ENCODE results near the gene MYO5A.
A peak's percentile ranks its signal among the peaks of the same experiment; 100 is the strongest.

Gene MYO5A

DNA sequence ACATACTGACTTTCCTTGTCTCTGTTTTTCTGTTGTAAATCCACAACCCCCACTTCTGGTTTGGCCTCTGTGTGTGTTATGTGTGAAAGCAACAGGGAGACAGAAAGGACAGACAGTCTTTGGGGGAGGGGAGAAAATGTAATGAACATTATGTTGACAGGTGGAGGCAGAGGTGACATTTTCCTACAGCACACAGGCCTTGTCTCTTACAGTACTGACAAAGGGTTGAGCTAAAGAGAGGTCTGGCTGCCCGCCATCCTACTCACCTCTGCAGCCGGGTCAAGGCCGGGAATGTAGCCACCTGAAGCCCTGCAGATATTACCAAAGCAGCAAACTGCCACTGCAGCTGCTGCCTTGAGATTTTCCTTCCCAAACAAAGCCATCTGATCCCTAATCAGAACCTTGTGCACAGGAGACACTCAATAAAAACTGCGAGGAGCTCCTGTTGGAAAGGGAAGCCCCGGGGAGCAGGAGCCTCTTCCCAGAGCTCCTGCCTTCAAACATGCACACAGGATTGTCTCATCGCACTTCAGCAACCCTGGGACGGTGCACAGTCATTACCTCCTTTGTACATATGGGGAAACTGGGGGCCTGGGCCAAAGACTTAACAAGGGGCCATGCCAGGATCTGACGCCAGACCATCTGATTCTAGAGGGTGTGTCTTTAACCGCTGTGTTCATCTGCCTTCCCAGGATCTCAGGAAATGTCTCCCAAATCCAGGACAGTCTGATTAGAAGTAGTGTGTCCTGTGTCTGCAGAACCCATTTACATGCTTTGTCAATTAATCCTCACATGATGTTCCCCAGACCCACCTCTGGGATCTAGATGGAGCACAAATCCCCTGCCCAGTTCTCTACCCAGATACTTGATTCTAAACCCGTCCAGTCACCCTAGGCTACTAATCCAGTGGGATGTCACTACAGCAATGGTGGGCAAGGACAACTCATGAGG, 247.3 kb downstream of the MYO5A start:
- no peak for DNase-seq

DNA sequence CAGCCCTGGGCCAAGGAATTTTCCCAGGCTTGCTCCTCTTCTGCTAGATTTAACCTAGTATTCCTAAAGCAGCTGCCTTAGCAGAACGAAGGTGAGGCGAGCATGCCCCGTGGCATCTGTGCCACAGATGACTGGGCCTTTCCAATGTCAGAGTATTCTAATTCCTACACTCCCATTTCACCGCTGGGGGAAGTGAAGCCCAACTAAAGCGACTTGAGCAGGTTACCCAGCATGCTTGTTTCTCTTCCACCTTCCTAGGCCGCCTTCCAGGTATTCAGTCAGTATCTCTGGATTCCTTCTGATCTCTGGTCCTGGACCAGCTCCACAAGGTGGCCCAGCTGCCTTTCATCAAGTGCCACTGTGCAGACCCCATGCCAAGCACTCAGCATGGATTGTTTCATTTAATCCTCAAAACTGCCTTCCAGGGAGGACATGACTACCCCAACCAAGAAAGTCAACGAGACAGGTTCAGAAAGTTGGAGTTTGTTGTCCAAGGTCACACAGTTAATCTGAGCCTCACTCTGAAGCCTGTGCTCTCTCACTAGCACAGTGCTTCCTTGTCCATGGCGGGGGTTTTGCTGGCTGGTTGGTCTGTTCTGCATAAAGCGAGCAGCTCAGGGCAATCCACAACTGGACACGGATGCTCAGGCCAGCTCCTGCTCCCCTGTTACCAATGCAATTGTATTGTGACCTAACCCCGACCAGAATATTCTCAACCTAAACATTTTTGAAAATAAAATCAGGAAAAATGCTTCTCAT, 248.2 kb downstream of the MYO5A start:
- DNase-seq, result no peak

DNA sequence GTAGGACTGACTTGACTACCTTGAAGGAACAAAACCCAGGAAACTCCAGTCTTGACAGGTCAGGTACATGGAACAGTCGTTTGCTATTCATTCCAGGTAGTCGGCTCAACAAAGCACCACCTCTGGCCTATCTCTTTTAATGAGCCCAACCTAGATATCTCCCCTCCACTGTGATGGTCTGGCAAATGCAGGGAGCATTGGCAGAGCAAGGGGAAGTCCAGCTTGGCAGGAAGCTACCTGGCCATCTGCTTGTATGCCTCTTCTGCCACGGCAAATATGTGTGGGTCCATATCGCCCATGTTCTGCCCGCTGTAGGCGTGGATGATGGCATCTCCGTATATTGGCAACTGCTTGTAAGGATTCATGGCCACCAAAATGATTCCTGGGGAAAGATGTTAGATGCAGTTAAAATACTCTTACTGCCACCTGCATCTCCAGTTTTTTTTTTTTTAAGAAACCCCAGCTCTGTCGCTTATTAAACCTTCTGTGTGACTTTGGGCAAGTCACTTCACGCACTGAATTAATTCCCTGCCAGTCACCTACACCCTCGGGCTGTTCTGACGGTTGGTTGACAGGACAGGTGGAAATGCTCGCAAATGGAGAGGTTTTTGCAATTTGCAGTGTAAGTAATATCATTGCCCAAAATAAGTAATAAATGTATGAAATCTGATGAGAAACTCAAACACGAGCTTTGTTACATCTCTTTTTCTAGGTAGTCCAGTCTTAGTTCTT, 249.9 kb downstream of the MYO5A start:
- DNase-seq, result no peak

DNA sequence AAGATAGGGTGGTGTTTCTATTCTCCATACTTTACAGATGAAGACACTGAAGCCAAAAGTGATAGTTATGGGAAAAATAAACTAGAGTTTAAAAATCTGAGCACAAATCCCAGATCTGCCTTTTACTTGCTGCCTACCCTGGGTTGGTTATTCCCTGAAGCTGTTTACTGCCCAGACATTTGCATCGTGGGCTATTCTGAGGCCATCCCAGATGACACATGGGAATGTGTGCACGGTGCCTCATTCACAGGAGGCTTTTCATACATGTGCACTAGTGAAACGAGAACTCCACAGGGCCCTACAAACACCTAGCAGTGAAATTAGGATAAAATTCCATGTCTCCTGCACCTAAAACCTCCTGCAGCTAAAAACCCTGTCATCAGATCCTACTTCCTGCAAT, 250.5 kb downstream of the MYO5A start:
- no peak for DNase-seq

DNA sequence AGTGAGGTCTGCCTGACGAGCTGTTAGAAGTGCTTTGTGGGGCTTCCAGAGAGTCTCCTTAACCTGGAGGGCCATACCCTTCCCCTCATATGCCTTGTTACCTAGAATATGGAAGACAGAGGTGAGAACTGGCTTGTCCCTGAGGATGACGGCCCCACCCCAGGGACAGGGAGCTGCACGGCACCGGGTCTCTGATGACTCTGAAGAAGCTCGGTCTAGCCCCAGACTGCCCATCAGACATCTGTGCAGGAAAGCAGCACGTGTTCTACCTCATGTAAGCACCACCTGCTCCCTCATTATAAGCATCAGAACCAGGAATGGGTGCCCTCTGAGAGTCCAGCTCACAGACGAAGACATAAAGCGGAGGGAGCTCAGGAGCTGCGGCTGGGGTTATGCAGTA, 251.1 kb downstream of the MYO5A start:
- DNase-seq, result no peak

DNA sequence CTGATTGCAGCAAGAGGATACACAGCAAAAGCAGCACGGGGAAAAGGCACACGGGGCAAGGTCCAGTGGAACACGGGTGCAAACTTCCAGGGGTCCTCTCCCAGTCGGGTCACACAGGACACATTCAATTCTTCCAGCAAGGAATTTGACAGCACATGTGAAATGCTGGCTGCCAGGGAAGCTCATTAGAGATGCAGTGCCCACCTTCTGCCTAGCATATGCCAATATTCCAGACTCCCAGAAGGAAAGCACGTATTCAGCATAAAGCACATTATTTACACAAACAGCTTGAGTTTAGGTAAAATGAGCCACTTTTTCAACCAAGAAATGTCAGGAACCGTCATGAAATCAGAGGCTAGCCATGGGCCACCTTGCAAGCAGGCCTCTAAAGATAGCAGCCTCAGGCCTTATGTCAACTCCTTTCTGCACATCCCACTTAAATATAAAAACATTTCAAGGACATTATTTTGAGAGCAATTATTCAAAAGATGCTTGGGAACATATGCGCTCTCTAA, 252.4 kb downstream of the MYO5A start:
- no peak for DNase-seq

DNA sequence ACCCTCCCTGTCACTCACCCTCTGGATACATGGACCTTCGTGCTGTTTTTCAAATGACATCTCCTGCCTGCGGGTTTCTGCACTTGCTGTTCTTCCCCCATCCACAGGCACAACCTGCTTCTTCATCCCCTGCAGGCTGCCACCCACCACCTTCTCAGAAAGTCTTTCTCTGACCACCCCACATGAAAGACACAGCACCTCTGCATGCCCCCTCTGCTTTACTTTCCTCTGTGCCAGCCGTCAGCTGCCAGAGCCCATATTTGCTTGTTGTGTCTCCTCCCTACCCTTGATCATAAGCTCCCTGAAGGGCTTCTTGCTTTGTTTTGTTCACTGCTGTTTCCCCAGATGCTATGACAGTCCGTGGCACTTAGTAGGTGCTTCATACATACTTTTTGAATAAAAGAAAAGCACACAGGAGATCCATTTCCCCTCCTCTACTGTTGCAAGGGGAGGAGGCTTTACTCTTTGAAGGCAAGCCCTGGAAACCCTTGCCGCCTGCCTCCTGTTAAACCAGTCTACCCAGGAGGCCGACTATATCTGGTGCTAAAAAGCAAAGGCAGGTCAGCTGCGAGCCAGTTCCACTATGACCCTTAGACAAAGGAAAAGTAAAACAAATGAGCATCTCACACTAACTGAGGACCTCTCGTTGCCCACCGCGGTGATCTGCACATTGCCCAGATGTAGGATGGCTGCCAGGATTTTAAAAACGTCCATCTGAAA, 265.0 kb downstream of the MYO5A start:
- DNase-seq, result no peak

DNA sequence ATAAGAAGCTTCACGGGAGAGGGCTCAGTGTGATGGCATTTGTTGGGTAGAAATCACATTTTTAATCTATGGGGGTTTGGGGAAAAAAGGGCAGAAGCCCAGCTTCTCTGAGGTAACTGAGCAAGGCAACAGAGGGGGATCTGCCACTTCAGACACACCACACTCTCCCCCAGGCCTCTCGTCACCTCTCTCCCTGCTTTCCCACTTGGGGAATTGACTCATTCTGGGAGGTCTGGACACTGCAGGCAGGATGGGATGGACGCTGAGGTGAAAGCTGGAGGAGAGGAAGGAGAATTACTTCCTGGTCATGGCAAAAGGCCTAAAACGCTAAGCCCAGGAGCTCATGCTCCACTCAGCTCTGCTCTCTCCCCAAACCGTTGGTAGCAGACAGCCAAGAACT, 266.3 kb downstream of the MYO5A start:
- DNase-seq, result no peak

DNA sequence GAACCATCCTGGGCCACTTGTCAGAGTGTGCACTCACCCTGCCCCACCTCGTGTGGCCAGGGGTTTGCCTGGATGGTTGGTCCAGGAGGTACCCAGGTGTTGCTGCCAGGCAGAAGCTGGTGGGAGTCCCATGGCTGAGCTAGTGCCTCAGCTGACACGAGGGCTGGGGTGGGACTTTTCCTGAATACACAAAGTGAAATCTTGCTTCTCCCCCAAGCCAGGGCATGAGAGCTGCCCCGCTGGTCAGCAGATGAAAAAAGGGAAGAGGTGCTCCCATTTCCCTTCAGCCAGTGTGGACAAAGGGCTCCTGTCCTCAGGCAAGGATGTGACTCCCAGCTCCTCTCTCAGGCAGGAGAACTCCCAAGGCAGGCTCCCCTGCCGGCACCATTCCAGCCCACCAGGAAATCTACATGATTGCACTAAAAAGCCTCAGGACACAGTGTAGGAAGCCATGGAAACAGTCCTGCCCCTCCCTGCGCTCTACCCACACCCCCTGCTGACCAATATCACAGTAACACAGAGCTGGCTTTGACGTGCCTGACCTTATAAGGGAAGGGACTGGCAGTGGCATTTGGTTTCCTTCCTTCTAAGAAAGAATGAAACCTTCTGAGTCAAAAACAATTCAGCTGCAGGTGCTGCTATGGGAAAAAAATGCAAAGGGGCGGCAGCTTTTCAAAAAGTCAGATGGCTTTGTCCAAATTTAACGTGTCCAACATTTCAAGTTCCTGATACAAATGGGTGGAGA, 267.0 kb downstream of the MYO5A start:
- peak; percentile 60 for DNase-seq

DNA sequence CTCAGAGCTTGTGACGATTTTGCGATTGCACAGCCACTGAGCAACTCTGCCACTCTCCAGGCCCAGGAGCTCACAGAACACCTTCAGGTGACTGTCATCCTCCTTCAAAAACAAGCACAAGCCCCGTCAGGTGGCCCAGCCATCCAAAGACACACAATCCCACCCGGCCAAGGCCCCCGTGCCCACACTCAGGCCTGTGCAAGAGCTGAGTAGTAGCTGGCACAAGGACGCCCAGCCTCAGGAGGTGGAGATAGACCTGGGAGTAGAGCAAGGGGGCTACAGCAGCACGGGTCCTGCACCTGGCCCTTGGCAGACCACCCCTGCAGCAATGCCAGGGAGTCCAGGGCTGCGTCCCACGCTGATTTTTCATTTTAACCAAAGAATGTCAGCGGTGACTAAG, 267.7 kb downstream of the MYO5A start:
- DNase-seq, result no peak

DNA sequence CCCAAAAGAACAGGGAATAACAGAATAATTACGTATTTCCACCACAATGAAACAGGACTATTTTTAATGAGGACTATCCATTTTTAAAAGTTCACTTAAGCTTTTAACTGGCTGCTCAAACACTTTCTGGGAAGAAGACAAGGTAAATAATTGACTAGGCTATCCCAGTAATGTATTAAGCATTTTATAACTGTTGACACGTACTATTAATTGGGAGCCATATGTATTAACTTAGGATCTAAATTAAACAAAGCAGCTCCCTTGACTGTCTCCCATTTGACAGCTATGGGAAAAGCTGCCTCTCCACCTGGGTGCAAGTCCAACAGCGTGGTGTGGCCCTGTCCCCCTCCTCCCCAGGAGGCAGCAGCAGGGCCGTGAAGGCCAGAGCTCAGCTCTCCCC, 269.2 kb downstream of the MYO5A start:
- no peak for DNase-seq

DNA sequence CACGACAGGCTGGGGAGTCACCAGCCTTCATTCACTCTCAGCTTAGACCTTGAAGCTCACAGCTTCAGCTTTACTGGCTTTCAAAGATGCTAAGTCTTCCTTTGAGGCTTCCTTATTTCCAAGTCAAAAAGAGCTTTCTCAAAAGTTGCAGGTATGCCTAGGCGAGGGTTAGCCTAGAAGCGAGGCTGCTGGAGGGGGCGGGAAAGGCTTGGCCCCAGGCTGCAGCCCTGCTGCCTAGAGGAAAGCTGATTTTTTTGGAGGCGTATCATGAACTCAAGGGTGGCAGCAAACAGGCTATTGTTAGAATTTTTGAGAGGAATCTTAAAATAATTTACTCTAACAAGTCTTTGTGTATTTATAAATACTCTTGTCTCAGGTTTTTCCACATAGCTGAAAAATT, 270.2 kb downstream of the MYO5A start:
- no peak for DNase-seq

DNA sequence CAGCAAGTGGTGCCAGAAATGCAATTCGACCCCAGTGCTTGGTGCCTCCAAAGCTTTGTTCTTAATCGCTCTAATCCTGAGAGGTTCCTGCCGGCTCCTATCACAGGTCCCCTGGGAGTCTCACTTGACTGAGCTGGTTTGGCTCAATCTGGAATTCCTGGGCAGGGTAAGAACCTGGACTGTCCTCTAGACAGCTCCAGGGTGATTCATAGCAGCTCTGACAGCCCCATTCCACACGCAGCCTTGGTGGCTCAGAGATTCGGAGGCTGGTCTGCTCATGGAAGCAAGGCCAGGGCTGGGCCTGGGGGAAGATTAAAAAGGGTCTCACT, 271.0 kb downstream of the MYO5A start:
- DNase-seq, result no peak

Measured in right hindlimb (tissue), 1 donor.